Progenitor cell of endocrine pancreas (in vitro differentiated cells): ENCODE data around the gene NRP1. TPM values are rescaled to one million over a fixed set of nuclear protein-coding genes. Genes with fewer than 3 reads are reported as not detected.

Experiments
- DNase-seq: peaks from one replicate; pipeline ENCODE4 v3.0.0; 2021; ENCODE audit warnings: low spot score; ENCODE audit not compliant: unreplicated experiment
- H3K27ac Mint-ChIP-seq: 2 replicates; pipeline ENCODE4 v1.8.0; 2021; ENCODE audit warnings: mild to moderate bottlenecking, moderate library complexity, mixed read lengths
- H3K27me3 Mint-ChIP-seq: 2 replicates; pipeline ENCODE4 v1.8.0; 2021; ENCODE audit warnings: mixed read lengths
- H3K36me3 Mint-ChIP-seq: 2 replicates; pipeline ENCODE4 v1.8.0; 2022; ENCODE audit warnings: mixed read lengths; ENCODE audit not compliant: insufficient read depth
- H3K4me1 Mint-ChIP-seq: 2 replicates; pipeline ENCODE4 v1.8.0; 2021; ENCODE audit warnings: low read depth, mixed read lengths
- H3K4me3 Mint-ChIP-seq: 2 replicates; pipeline ENCODE4 v1.8.0; 2021; ENCODE audit warnings: low read depth, mild to moderate bottlenecking, moderate library complexity, mixed read lengths
- H3K9me3 Mint-ChIP-seq: 2 replicates; pipeline ENCODE4 v1.8.0; 2021; ENCODE audit warnings: low read depth, mixed read lengths
- CTCF ChIP-seq: fragments of 200-600 bp; sonication (generic); IDR thresholded peaks from one replicate; pipeline ENCODE4 v1.5.0; 2021; ENCODE audit warnings: antibody characterized with exemption, mild to moderate bottlenecking; ENCODE audit not compliant: unreplicated experiment
- total RNA-seq: library from RNA; stranded (reverse); gene quantifications from 2 replicates; pipeline ENCODE4 v1.2.1, GENCODE V29; 2021

NRP1 gene
- total RNA-seq, 1 donor from 2014 or later = 33.4 TPM

GRCh38 chr10:33288127-33288526 lies 46.3 kb downstream of the NRP1 start:
- peak overlapping the region; percentile 54 for H3K27ac Mint-ChIP-seq
- no peaks in the 10 kb centered on the region for H3K27me3 Mint-ChIP-seq
- peaks cover 61% of the 10 kb centered on the region for H3K4me1 Mint-ChIP-seq
- no peak for DNase-seq
- H3K9me3 Mint-ChIP-seq = no peaks in the 10 kb centered on the region
- no peak overlapping the region for H3K4me3 Mint-ChIP-seq
- no peak for TF ChIP-seq CTCF
- H3K36me3 Mint-ChIP-seq = peaks cover 1% of the 10 kb centered on the region

DNA sequence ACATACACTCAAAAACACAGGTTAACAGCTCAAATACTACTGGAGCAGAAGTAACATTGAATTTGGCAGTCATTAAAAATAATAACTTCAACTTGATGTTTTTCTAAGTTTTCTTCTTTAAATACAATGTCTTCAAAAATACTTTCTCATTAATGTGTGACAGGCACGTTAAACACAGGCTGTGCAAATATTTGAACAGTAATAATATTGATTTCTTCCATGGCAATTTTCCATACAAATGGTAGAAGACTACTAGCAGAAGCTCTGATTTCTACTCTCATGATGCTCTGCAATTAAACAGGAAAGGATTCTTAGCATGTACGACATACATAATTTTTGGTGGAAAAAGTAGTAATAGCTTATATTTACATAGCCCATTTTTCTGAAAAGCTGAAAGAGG lies 47.4 kb downstream of the NRP1 start:
- no peak for TF ChIP-seq CTCF
- H3K27me3 Mint-ChIP-seq = no peaks in the 10 kb centered on the region
- peak overlapping the region; percentile 54 for H3K27ac Mint-ChIP-seq
- no peak for DNase-seq
- H3K4me1 Mint-ChIP-seq = peaks cover 60% of the 10 kb centered on the region
- no peaks in the 10 kb centered on the region for H3K9me3 Mint-ChIP-seq
- peaks cover 1% of the 10 kb centered on the region for H3K36me3 Mint-ChIP-seq
- no peak overlapping the region for H3K4me3 Mint-ChIP-seq

- no peak for TF ChIP-seq CTCF
- DNase-seq = no peak
- H3K27me3 Mint-ChIP-seq = no peaks in the 10 kb centered on the region
- H3K36me3 Mint-ChIP-seq = peaks cover 3% of the 10 kb centered on the region
- no peak overlapping the region for H3K4me3 Mint-ChIP-seq
- H3K4me1 Mint-ChIP-seq = peaks cover 57% of the 10 kb centered on the region
- no peak overlapping the region for H3K27ac Mint-ChIP-seq
- no peaks in the 10 kb centered on the region for H3K9me3 Mint-ChIP-seq
These were observed 48.1 kb downstream of the NRP1 start for GRCh38 chr10:33286157-33286934.

DNA sequence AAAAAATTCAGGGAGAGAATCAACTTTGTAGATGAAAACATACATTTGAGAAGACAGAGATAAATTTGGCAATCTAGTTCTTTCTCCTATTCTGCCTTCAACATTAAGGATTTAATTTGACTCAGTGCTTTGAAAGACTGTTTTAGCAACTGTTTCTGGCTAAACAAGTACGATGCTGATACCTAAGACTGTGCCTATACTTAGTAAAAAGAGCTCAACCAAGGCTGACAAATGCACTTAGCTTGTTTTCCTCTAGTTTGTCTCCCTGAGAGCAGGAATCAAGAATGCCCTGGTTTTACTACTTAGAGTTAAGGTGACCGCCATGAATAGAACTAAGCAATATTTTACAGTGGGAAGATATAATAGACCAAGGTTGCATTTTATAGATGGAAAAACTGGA lies 49.5 kb downstream of the NRP1 start:
- Mint-ChIP-seq H3K27ac (no peak overlapping the region), H3K4me1 (peaks cover 46% of the 10 kb centered on the region), H3K36me3 (peaks cover 3% of the 10 kb centered on the region), H3K9me3 (no peaks in the 10 kb centered on the region), H3K27me3 (no peaks in the 10 kb centered on the region), H3K4me3 (no peak overlapping the region)
- no peak for DNase-seq
- no peak for TF ChIP-seq CTCF

- DNase-seq = no peak
- no peak overlapping the region for H3K4me3 Mint-ChIP-seq
- no peak for TF ChIP-seq CTCF
- no peaks in the 10 kb centered on the region for H3K27me3 Mint-ChIP-seq
- H3K9me3 Mint-ChIP-seq = no peaks in the 10 kb centered on the region
- peaks cover 17% of the 10 kb centered on the region for H3K4me1 Mint-ChIP-seq
- no peak overlapping the region for H3K27ac Mint-ChIP-seq
- H3K36me3 Mint-ChIP-seq = peaks cover 3% of the 10 kb centered on the region
These were observed 54.5 kb downstream of the NRP1 start for GRCh38 chr10:33279811-33280602.
